Tibial nerve (tissue), 4 donors: ENCODE results near the gene MYD88.

Source experiments
- EP300 ChIP-seq, 2 donors: sonication (generic); formaldehyde crosslinking; IDR thresholded peaks; one replicate each; pipeline ENCODE4 v1.6.1; 2017; ENCODE audit warnings: antibody characterized with exemption in 2 of 2, mild to moderate bottlenecking in 1 of 2
- POLR2A ChIP-seq, 2 donors: fragments of 450-650 bp; IDR thresholded peaks; one replicate each; pipeline ENCODE4 v1.6.1; 2017; ENCODE audit warnings: antibody characterized with exemption in 2 of 2, mild to moderate bottlenecking in 2 of 2, moderate library complexity in 2 of 2
- TF ChIP-seq, protein P1 (sequence below), 5 experiments: fragments of 200-600 bp in 3 of 5; fragments of 450-650 bp in 2 of 5; sonication (generic) in 3 of 5; IDR thresholded peaks; one replicate each; pipeline ENCODE4 v1.5.1; 2016 to 2019; ENCODE audit warnings: antibody characterized with exemption in 5 of 5, mild to moderate bottlenecking in 3 of 5, moderate library complexity in 2 of 5

DNA sequence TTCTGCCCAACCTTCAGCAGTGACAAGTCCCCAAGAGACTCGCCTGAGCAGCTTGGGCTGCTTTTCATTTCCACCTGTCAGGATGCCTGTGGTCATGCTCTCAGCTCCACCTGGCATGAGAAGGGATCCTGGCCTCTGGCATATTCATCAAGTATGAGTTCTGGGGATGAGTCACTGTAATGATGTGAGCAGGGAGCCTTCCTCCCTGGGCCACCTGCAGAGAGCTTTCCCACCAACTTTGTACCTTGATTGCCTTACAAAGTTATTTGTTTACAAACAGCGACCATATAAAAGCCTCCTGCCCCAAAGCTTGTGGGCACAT lies 3.5 kb downstream of the MYD88 start:
- TF ChIP-seq, protein P1, sequence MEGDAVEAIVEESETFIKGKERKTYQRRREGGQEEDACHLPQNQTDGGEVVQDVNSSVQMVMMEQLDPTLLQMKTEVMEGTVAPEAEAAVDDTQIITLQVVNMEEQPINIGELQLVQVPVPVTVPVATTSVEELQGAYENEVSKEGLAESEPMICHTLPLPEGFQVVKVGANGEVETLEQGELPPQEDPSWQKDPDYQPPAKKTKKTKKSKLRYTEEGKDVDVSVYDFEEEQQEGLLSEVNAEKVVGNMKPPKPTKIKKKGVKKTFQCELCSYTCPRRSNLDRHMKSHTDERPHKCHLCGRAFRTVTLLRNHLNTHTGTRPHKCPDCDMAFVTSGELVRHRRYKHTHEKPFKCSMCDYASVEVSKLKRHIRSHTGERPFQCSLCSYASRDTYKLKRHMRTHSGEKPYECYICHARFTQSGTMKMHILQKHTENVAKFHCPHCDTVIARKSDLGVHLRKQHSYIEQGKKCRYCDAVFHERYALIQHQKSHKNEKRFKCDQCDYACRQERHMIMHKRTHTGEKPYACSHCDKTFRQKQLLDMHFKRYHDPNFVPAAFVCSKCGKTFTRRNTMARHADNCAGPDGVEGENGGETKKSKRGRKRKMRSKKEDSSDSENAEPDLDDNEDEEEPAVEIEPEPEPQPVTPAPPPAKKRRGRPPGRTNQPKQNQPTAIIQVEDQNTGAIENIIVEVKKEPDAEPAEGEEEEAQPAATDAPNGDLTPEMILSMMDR (IDR thresholded peaks at IDR 0.05): no peak
- TF ChIP-seq POLR2A (IDR thresholded peaks at IDR 0.05) (no peak), EP300 (IDR thresholded peaks at IDR 0.05) (no peak)
